K562 (cell line): Measurements from ENCODE around the gene ATG7. TPM values are rescaled to one million over a fixed set of nuclear protein-coding genes. Genes with fewer than 3 reads are reported as not detected.

Experiments used
- ATAC-seq: fragments of 200-7000 bp; cut with Tn5 transposase; 3 replicates; pipeline ENCODE4 v1.9.1; 2020; ENCODE audit warnings: moderate library complexity
- BruUV-seq: library from RNA; stranded (reverse); fragments of 400-500 nt; replicated peaks from 2 replicates; lab custom pipeline; 2021; lab: Mats Ljungman, UMichigan
- CTCF ChIA-PET: fragments of 300-600 bp; formaldehyde crosslinking; extraction: SDS; loops from one replicate; lab custom pipeline; 2021; ENCODE audit warnings: low intra/inter-chr PET ratio; lab: Yijun Ruan, JAX
- POLR2A ChIA-PET: fragments of 300-600, 350-650 bp; sonication (Branson Sonifier 250); formaldehyde crosslinking; extraction: SDS; loops from one replicate; lab custom pipeline; 2021; ENCODE audit warnings: antibody characterized with exemption, inconsistent platforms; lab: Yijun Ruan, JAX
- DNase-seq, 4 experiments: peaks; one replicate each; pipeline versions ENCODE4 v3.0.0 to v3.0.0-alpha.2; 2011 to 2018; ENCODE audit warnings: low spot score in 3 of 4, mixed read lengths in 3 of 4; ENCODE audit errors: extremely low read depth in 1 of 4
- FAIRE-seq: peaks from 2 replicates; lab custom pipeline; 2011; peaks lifted over from hg19 to GRCh38; lab: Jason Lieb, UNC
- H2AFZ ChIP-seq: 2 replicates; pipeline ENCODE4 v1.6.0; 2011; ENCODE audit warnings: low read depth, low read length, control low read depth, inconsistent platforms
- H3K27ac ChIP-seq: fragments of 200-600 bp; 3 replicates; pipeline ENCODE4 v1.8.0; 2011; ENCODE audit warnings: low read depth, mild to moderate bottlenecking, control low read depth, inconsistent platforms, low read length, moderate library complexity, mixed read lengths; ENCODE audit errors: extremely low read depth
- H3K27me3 ChIP-seq, 2 experiments: fragments of 300-600 bp in 1 of 2; 2 replicates in 1 of 2; 3 replicates in 1 of 2; pipeline versions ENCODE4 v1.6.0 to v1.8.0; 2011; ENCODE audit warnings: inconsistent platforms in 2 of 2, low read length in 2 of 2, mild to moderate bottlenecking in 1 of 2, mixed read lengths in 1 of 2, moderate library complexity in 1 of 2; ENCODE audit not compliant: control insufficient read depth in 2 of 2, insufficient read depth in 2 of 2
- H3K36me3 ChIP-seq: fragments of 300-600 bp; 3 replicates; pipeline ENCODE4 v1.8.0; 2011; ENCODE audit warnings: mild to moderate bottlenecking, low read length, inconsistent platforms; ENCODE audit not compliant: control insufficient read depth, insufficient read depth
- H3K4me1 ChIP-seq, 2 experiments: fragments of 200-600 bp in 1 of 2; replicated peaks in 1 of 2; 2 replicates in 1 of 2; 3 replicates in 1 of 2; pipeline versions ENCODE4 v1.5.1 to v1.8.0; 2011; ENCODE audit warnings: inconsistent platforms in 2 of 2, low read length in 2 of 2, mild to moderate bottlenecking in 1 of 2, mixed read lengths in 1 of 2, moderate library complexity in 1 of 2; ENCODE audit not compliant: control insufficient read depth in 2 of 2, insufficient read depth in 2 of 2
- H3K4me2 ChIP-seq: 2 replicates; pipeline ENCODE4 v1.6.1; 2011; ENCODE audit warnings: low read length, control low read depth, inconsistent platforms, mixed read lengths; ENCODE audit not compliant: insufficient read depth
- H3K4me3 ChIP-seq: fragments of 200-600 bp; sonication (generic), shearing (Covaris generic); 2 replicates; pipeline ENCODE4 v1.5.1; 2016; ENCODE audit warnings: control low read depth, inconsistent platforms
- H3K79me2 ChIP-seq: fragments of 200-600 bp; 3 replicates; pipeline ENCODE4 v1.8.0; 2011; ENCODE audit warnings: low read length, inconsistent platforms; ENCODE audit not compliant: control insufficient read depth, insufficient read depth
- H3K9ac ChIP-seq, 2 experiments: 2 replicates each; pipeline versions ENCODE4 v1.6.0 to v1.6.1; 2011; ENCODE audit warnings: low read depth in 2 of 2, low read length in 2 of 2, control low read depth in 1 of 2, inconsistent platforms in 1 of 2, mild to moderate bottlenecking in 1 of 2, mixed read lengths in 1 of 2; ENCODE audit not compliant: insufficient read depth in 1 of 2
- H3K9me1 ChIP-seq: one replicate; pipeline ENCODE4 v1.6.0; 2011; ENCODE audit warnings: inconsistent platforms, mild to moderate bottlenecking, low read length, moderate library complexity; ENCODE audit not compliant: control insufficient read depth, insufficient read depth
- H3K9me3 ChIP-seq: replicated peaks from 2 replicates; pipeline ENCODE4 v1.5.1; 2011; ENCODE audit warnings: low read depth, low read length, inconsistent platforms; ENCODE audit not compliant: control insufficient read depth, insufficient read depth
- H4K20me1 ChIP-seq: replicated peaks from 2 replicates; pipeline ENCODE4 v1.6.1; 2011; ENCODE audit warnings: low read length, inconsistent platforms, mixed read lengths; ENCODE audit not compliant: control insufficient read depth, insufficient read depth
- BRD9 ChIP-seq: fragments of 450-650 bp; IDR thresholded peaks from 2 replicates; pipeline ENCODE4 v1.6.1; 2018; ENCODE audit warnings: low read depth; ENCODE audit not compliant: partially characterized antibody
- CEBPG ChIP-seq, 3 experiments: fragments of 200-800 bp in 1 of 3; sonication (Bioruptor generic) in 1 of 3; sonication (generic) in 1 of 3; formaldehyde crosslinking in 1 of 3; IDR thresholded peaks in 2 of 3; conservative IDR thresholded peaks in 1 of 3; 2 replicates each; pipeline versions ENCODE4 v1.6.1 to v1.8.0; 2016 to 2022; ENCODE audit warnings: missing compliant biosample characterization in 2 of 3, missing genetic modification characterization in 2 of 3, mild to moderate bottlenecking in 1 of 3, missing genetic modification reagents in 1 of 3
- GATA2 ChIP-seq: sonication (generic); formaldehyde crosslinking; IDR thresholded peaks from 2 replicates; pipeline ENCODE4 v1.4.0; 2020; ENCODE audit warnings: mild to moderate bottlenecking, missing genetic modification reagents
- WGBS: fragments of 100-300 bp; shearing (Covaris generic); methylation state at CpG from one replicate; pipeline ENCODE4 v1.1.6; 2016; ENCODE audit warnings: low coverage, mixed read lengths; ENCODE audit not compliant: insufficient coverage; ENCODE audit errors: missing lambda C conversion rate; 5-methylcytosine and 5-hydroxymethylcytosine counted together
- in situ Hi-C: fragments of 300-500 bp; cut with MboI; formaldehyde crosslinking; loops from 4 replicates; pipeline ENCODE4 v1.15.0; 2018; ENCODE audit warnings: inconsistent platforms, mixed read lengths
- intact Hi-C: fragments of 100-400 bp; cut with micrococcal nuclease; formaldehyde crosslinking; loops from 2 replicates; pipeline ENCODE4 v1.14.2; 2022
- polyA plus RNA-seq, 8 experiments: library from polyadenylated mRNA; depleted of rRNA in 4 of 8; stranded (reverse) in 5 of 8; unstranded in 3 of 8; fragments of >200 nt; fragmentation: Nextera tagmentation in 2 of 8; fragmentation: Illumina TruSeq in 1 of 8; extraction: Ambion mirVana in 2 of 8; extraction: Trizol in 1 of 8; gene quantifications; 2 replicates each; pipeline versions ENCODE4 v1.2.1 to v1.2.3, GENCODE V29; 2011 to 2014; ENCODE audit warnings: inconsistent platforms in 1 of 8, missing spikeins in 1 of 8
- total RNA-seq, 7 experiments: library from RNA; depleted of rRNA in 6 of 7; stranded (reverse); fragments of >200 nt in 6 of 7; fragmentation: Illumina TruSeq in 2 of 7; extraction: Trizol in 2 of 7; gene quantifications; 2 replicates each; pipeline versions ENCODE4 v1.2.1 to v1.2.3, GENCODE V29; 2011 to 2021; ENCODE audit warnings: low replicate concordance in 1 of 7

Gene ATG7
- total and polyA plus RNA-seq, 9 of the 15 experiments (the other 6 are each of a cell fraction or from before 2014, with no cell fraction given) = 18.3 to 45.3 (median 33.6) TPM

DNA sequence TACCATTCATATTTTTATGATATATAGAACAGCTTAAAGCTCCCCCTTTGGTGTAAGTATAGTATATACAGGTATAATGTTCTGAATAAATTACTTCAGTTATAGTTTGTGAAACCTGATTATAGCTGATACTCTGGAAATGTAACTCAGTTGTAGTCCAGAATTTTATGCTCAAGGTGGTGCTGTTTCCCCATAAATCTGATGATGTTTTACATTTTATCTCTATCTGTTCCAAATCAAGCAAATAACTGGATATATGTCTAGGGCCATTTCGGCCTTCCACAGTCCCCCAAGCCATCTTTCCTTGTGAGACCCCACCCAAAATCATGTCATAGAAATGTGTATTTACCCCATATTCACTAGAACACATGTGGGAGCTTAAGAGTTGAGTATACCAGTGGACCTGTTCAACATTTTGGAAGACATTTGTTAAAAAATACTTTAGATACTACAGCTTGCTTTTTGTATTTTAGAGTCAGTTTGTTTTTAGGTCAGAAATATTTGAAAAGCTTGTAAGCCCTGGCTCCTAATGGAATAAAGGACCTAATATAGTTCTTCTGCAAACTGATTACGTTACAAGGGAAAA is 107.1 kb downstream of the ATG7 start (continued):
- TF ChIP-seq GATA2 = peak; percentile 44; the same call in 1 of the 2 replicates
- TF ChIP-seq, all 486 proteins: peak for 10

DNA sequence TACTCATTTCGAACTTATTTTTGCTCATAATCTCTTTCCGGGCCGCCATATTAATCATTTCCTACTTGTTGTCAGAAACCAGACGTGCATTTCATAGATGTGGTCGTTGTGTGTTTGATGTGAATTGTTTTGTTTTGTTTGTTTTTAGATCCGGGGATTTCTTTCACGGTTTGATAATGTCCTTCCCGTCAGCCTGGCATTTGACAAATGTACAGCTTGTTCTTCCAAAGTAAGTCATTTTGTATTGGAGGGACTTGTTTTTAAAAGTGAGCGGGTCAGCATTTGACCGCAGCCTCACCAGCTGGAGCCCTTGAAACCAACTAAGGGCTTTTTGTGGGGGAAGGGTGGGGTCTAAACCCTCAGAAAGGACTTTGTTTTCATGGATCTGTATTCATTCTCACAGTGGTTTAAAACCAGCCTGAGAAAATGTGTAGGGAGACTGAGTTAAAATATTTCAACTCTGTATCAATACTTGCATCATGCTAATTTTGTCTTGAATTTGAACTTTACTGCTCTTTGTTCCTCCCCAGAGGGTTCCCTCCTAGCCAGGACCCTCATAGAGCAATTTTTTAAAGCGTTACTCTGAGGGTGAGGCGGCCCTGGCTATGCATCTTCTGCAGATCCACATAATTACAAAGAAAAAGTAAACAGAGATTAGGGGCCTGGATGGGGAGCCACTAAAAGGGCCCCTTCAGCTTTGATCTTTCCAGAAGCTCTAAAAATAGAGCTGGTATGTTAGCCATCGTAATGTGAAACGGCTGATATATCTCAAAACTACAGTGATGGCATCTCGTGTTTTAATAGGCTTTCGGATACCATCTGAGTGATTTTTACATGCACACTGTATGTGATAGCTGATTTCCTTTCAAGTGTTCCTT is 107.9 kb downstream of the ATG7 start:
- in situ Hi-C loops = loop anchor here (5.0 kb wide), 1 partner anchor 277 kb away; no protein-coding TSS in a partner anchor
- no TSS peak for BruUV-seq
- no peak overlapping the region for H3K27ac ChIP-seq

More for the DNA sequence above, 107.9 kb downstream of the ATG7 start:
- no peak overlapping the region for H3K4me3 ChIP-seq
- H3K79me2 ChIP-seq = no peaks in the 10 kb centered on the region
- no peak overlapping the region for H2AFZ ChIP-seq
- ChIA-PET POLR2A (interaction anchor here (0.6 kb wide), 2 partner anchors 272 to 1639 kb away, joined by 3 to 4 read pairs; no protein-coding TSS in a partner anchor), CTCF (interaction anchor here (0.6 to 2.4 kb wide), 9 partner anchors 262 to 1100 kb away, joined by 3 to 44 read pairs (median 4); partner anchors contain the start of gene TAMM41)
- H3K4me1 ChIP-seq = no peaks in the 10 kb centered on the region
- no peaks in the 10 kb centered on the region for H3K9me3 ChIP-seq
- DNase-seq (no peak), FAIRE-seq (no peak), ATAC-seq (no peak)
- H3K4me2 ChIP-seq = no peak overlapping the region
- no peaks in the 10 kb centered on the region for H3K27me3 ChIP-seq
- peaks cover 10% of the 10 kb centered on the region for H3K36me3 ChIP-seq
- intact Hi-C loops = loop anchor here (1.0 to 10.0 kb wide), 5 partner anchors 165 to 455 kb away; partner anchors contain the start of gene VGLL4
- H3K9ac ChIP-seq = no peak overlapping the region
- H3K9me1 ChIP-seq = no peaks in the 10 kb centered on the region
- TF ChIP-seq CEBPG (CRISPR knock-in tag; IDR thresholded peaks at IDR 0.05) = no peak
- 0 out of 4 replicates have a peak, but pooled peaks of 1 of the 2 experiments have one; percentile 25 for TF ChIP-seq CEBPG (tag; conservative IDR thresholded peaks at IDR 0.05 in 1 of 2, IDR thresholded peaks at IDR 0.05 in 1 of 2)
- TF ChIP-seq BRD9 = no peak
- WGBS = 76% methylated on average over 16 of the region's 16 CpGs
- no peaks in the 10 kb centered on the region for H4K20me1 ChIP-seq
